Activated naive CD8-positive, alpha-beta T cell treated with anti-CD3 and anti-CD28 coated beads for 36 hours (primary cell): Measurements from ENCODE around the gene DOLPP1. TPM values are rescaled to one million over a fixed set of nuclear protein-coding genes. Genes with fewer than 3 reads are reported as not detected.
"Not testable (repeated sequence)": the region's sequence is repeated elsewhere in the genome, so short reads cannot be mapped to it uniquely, and the experiment has no call there.

Experiments
- DNase-seq: peaks from one replicate; pipeline ENCODE4 v3.0.0; 2021
- H3K27ac Mint-ChIP-seq: one replicate; pipeline ENCODE4 v1.8.0; 2022; ENCODE audit warnings: mild to moderate bottlenecking, moderate library complexity, mixed read lengths
- H3K27me3 Mint-ChIP-seq: one replicate; pipeline ENCODE4 v1.8.0; 2022; ENCODE audit warnings: mild to moderate bottlenecking, mixed read lengths
- H3K36me3 Mint-ChIP-seq: one replicate; pipeline ENCODE4 v1.8.0; 2021; ENCODE audit warnings: mild to moderate bottlenecking, mixed read lengths
- H3K4me1 Mint-ChIP-seq: one replicate; pipeline ENCODE4 v1.8.0; 2021; ENCODE audit warnings: mixed read lengths
- H3K4me3 Mint-ChIP-seq: one replicate; pipeline ENCODE4 v1.8.0; 2022; ENCODE audit warnings: mild to moderate bottlenecking, moderate library complexity, mixed read lengths
- H3K9me3 Mint-ChIP-seq: one replicate; pipeline ENCODE4 v1.8.0; 2022; ENCODE audit warnings: mixed read lengths
- total RNA-seq, 2 experiments: library from RNA; stranded (reverse); gene quantifications; one replicate each; pipeline ENCODE4 v1.2.3, GENCODE V29; 2021

DOLPP1 gene
- 10 to 100 TPM; 17.7 to 20.8 TPM for total RNA-seq

- Mint-ChIP-seq H3K9me3 (no peaks in the 10 kb centered on the region), H3K4me1 (peaks cover 20% of the 10 kb centered on the region), H3K27me3 (no peaks in the 10 kb centered on the region), H3K36me3 (no peaks in the 10 kb centered on the region), H3K27ac (peak within 1 kb of the TSS; percentile 65), H3K4me3 (peak within 1 kb of the TSS; percentile 87)
- DNase-seq, result peak; percentile 100
Measured at GRCh38 chr9:129080601-129081387, at the start of gene DOLPP1. DOLPP1 (plus strand) TSS chr9:129081111; CDS start chr9:129081132, 21 bp downstream.

GRCh38 chr9:129031514-129031913 is 49.4 kb upstream of the DOLPP1 start:
- Mint-ChIP-seq H3K9me3 (no peaks in the 10 kb centered on the region), H3K27me3 (no peaks in the 10 kb centered on the region), H3K27ac (no peak overlapping the region), H3K4me1 (peaks cover 19% of the 10 kb centered on the region), H3K4me3 (no peak overlapping the region), H3K36me3 (no peaks in the 10 kb centered on the region)
- no peak for DNase-seq

GRCh38 chr9:129032541-129033159 is 48.3 kb upstream of the DOLPP1 start:
- Mint-ChIP-seq H3K4me1 (peaks cover 13% of the 10 kb centered on the region), H3K4me3 (no peak overlapping the region), H3K9me3 (no peaks in the 10 kb centered on the region), H3K27ac (no peak overlapping the region), H3K27me3 (no peaks in the 10 kb centered on the region), H3K36me3 (no peaks in the 10 kb centered on the region)
- DNase-seq, result no peak

- Mint-ChIP-seq H3K9me3 (no peaks in the 10 kb centered on the region), H3K27me3 (no peaks in the 10 kb centered on the region), H3K36me3 (no peaks in the 10 kb centered on the region), H3K4me3 (no peak overlapping the region), H3K4me1 (peaks cover 19% of the 10 kb centered on the region), H3K27ac (no peak overlapping the region)
- no peak for DNase-seq
Measured at GRCh38 chr9:129033216-129033615, 47.7 kb upstream of the DOLPP1 start.

GRCh38 chr9:129035838-129036237 is 45.1 kb upstream of the DOLPP1 start:
- not testable (repeated sequence) for H3K36me3 Mint-ChIP-seq, DNase-seq, H3K27me3 Mint-ChIP-seq, H3K9me3 Mint-ChIP-seq
- H3K4me3 Mint-ChIP-seq, result peak overlapping the region; percentile 98
- H3K4me1 Mint-ChIP-seq, result peaks cover 18% of the 10 kb centered on the region
- peak overlapping the region; percentile 76 for H3K27ac Mint-ChIP-seq

GRCh38 chr9:129036241-129036922 is 44.5 kb upstream of the DOLPP1 start, which contains the start of gene MIGA2:
MIGA2 (plus strand) TSS chr9:129036626; CDS start chr9:129040595, 3,969 bp downstream.
- peak; percentile 96 for DNase-seq
- peaks cover 3% of the 10 kb centered on the region for H3K36me3 Mint-ChIP-seq
- H3K27ac Mint-ChIP-seq, result peak within 1 kb of the TSS; percentile 76
- no peaks in the 10 kb centered on the region for H3K9me3 Mint-ChIP-seq
- H3K4me1 Mint-ChIP-seq, result peaks cover 18% of the 10 kb centered on the region
- H3K27me3 Mint-ChIP-seq, result no peaks in the 10 kb centered on the region
- H3K4me3 Mint-ChIP-seq, result peak within 1 kb of the TSS; percentile 98

- Mint-ChIP-seq H3K9me3 (no peaks in the 10 kb centered on the region), H3K36me3 (peaks cover 3% of the 10 kb centered on the region), H3K27ac (peak overlapping the region; percentile 76), H3K4me3 (peak overlapping the region; percentile 98), H3K4me1 (peaks cover 18% of the 10 kb centered on the region), H3K27me3 (no peaks in the 10 kb centered on the region)
- no peak for DNase-seq
Measured at GRCh38 chr9:129036923-129037766, 43.8 kb upstream of the DOLPP1 start.

GRCh38 chr9:129037767-129038098 is 43.2 kb upstream of the DOLPP1 start:
- Mint-ChIP-seq H3K4me1 (peaks cover 18% of the 10 kb centered on the region), H3K27me3 (no peaks in the 10 kb centered on the region), H3K9me3 (no peaks in the 10 kb centered on the region), H3K4me3 (peak overlapping the region; percentile 98), H3K27ac (no peak overlapping the region), H3K36me3 (peaks cover 3% of the 10 kb centered on the region)
- no peak for DNase-seq

GRCh38 chr9:129038109-129038852 is 42.6 kb upstream of the DOLPP1 start:
- H3K27ac Mint-ChIP-seq, result no peak overlapping the region
- H3K27me3 Mint-ChIP-seq, result no peaks in the 10 kb centered on the region
- H3K4me3 Mint-ChIP-seq, result peak overlapping the region; percentile 98

GRCh38 chr9:129040113-129040643 is 40.7 kb upstream of the DOLPP1 start:
- no peak for DNase-seq
- no peak overlapping the region for H3K4me3 Mint-ChIP-seq
- no peaks in the 10 kb centered on the region for H3K9me3 Mint-ChIP-seq
- no peak overlapping the region for H3K27ac Mint-ChIP-seq
- peaks cover 18% of the 10 kb centered on the region for H3K4me1 Mint-ChIP-seq
- H3K36me3 Mint-ChIP-seq, result peaks cover 3% of the 10 kb centered on the region
- H3K27me3 Mint-ChIP-seq, result no peaks in the 10 kb centered on the region

More at GRCh38 chr9:129038109-129038852, 42.6 kb upstream of the DOLPP1 start:
- peaks cover 3% of the 10 kb centered on the region for H3K36me3 Mint-ChIP-seq
- H3K9me3 Mint-ChIP-seq, result no peaks in the 10 kb centered on the region
- H3K4me1 Mint-ChIP-seq, result peaks cover 18% of the 10 kb centered on the region
- no peak for DNase-seq

- DNase-seq, result no peak
- H3K9me3 Mint-ChIP-seq, result no peaks in the 10 kb centered on the region
- no peaks in the 10 kb centered on the region for H3K27me3 Mint-ChIP-seq
- peaks cover 5% of the 10 kb centered on the region for H3K36me3 Mint-ChIP-seq
- H3K4me3 Mint-ChIP-seq, result no peak overlapping the region
- H3K4me1 Mint-ChIP-seq, result peaks cover 13% of the 10 kb centered on the region
- H3K27ac Mint-ChIP-seq, result no peak overlapping the region
Measured at GRCh38 chr9:129042016-129042415, 38.9 kb upstream of the DOLPP1 start.

- Mint-ChIP-seq H3K27me3 (no peaks in the 10 kb centered on the region), H3K27ac (no peak overlapping the region), H3K4me3 (no peak overlapping the region), H3K9me3 (no peaks in the 10 kb centered on the region), H3K36me3 (peaks cover 2% of the 10 kb centered on the region), H3K4me1 (no peaks in the 10 kb centered on the region)
- no peak for DNase-seq
Measured at GRCh38 chr9:129052592-129052991, 28.3 kb upstream of the DOLPP1 start.

- no peaks in the 10 kb centered on the region for H3K9me3 Mint-ChIP-seq
- H3K4me1 Mint-ChIP-seq, result no peaks in the 10 kb centered on the region
- no peak for DNase-seq
- peaks cover 2% of the 10 kb centered on the region for H3K36me3 Mint-ChIP-seq
- no peaks in the 10 kb centered on the region for H3K27me3 Mint-ChIP-seq
- no peak overlapping the region for H3K4me3 Mint-ChIP-seq
- H3K27ac Mint-ChIP-seq, result no peak overlapping the region
Measured at GRCh38 chr9:129053020-129053419, 27.9 kb upstream of the DOLPP1 start.
